Liver (tissue), 9 donors: ENCODE results near the gene NCOA3. TPM values are rescaled to one million over a fixed set of nuclear protein-coding genes. Genes with fewer than 3 reads are reported as not detected.

ENCODE experiments used
- DNase-seq: peaks from one replicate; pipeline ENCODE4 v3.0.0-alpha.2; 2017; ENCODE audit warnings: low spot score
- H3K27ac ChIP-seq, 2 donors: one replicate each; pipeline ENCODE4 v1.7.0; 2013; ENCODE audit warnings: inconsistent platforms in 2 of 2, low read length in 2 of 2, control low read depth in 1 of 2, low read depth in 1 of 2, mild to moderate bottlenecking in 1 of 2
- H3K27me3 ChIP-seq, 4 donors: one replicate each; pipeline versions ENCODE4 v1.6.1 to v1.7.0; 2013; ENCODE audit warnings: low read length in 3 of 4, inconsistent platforms in 1 of 4, mild to moderate bottlenecking in 1 of 4, moderate library complexity in 1 of 4; ENCODE audit not compliant: control insufficient read depth in 4 of 4, insufficient read depth in 4 of 4
- H3K36me3 ChIP-seq, 4 donors: one replicate each; pipeline versions ENCODE4 v1.6.1 to v1.7.0; 2013; ENCODE audit warnings: low read length in 3 of 4, mild to moderate bottlenecking in 3 of 4, low read depth in 1 of 4, moderate library complexity in 1 of 4; ENCODE audit not compliant: control insufficient read depth in 4 of 4, insufficient read depth in 3 of 4
- H3K4me1 ChIP-seq, 4 donors: one replicate each; pipeline versions ENCODE4 v1.6.1 to v1.7.0; 2013; ENCODE audit warnings: low read length in 3 of 4, mild to moderate bottlenecking in 3 of 4, moderate library complexity in 1 of 4; ENCODE audit not compliant: control insufficient read depth in 4 of 4, insufficient read depth in 4 of 4
- H3K4me3 ChIP-seq, 3 donors: one replicate each; pipeline versions ENCODE4 v1.6.1 to v1.7.0; 2013; ENCODE audit warnings: low read length in 3 of 3, control low read depth in 1 of 3, low read depth in 1 of 3, mild to moderate bottlenecking in 1 of 3
- H3K9ac ChIP-seq, 2 donors: one replicate each; pipeline ENCODE4 v1.7.0; 2013; ENCODE audit warnings: low read length in 2 of 2, mild to moderate bottlenecking in 2 of 2, moderate library complexity in 2 of 2, control low read depth in 1 of 2, low read depth in 1 of 2
- H3K9me3 ChIP-seq, 4 donors: one replicate each; pipeline versions ENCODE4 v1.6.1 to v1.7.0; 2013; ENCODE audit warnings: low read length in 3 of 4; ENCODE audit not compliant: control insufficient read depth in 4 of 4
- GABPA ChIP-seq, 2 donors: IDR thresholded peaks in 1 of 2; conservative IDR thresholded peaks in 1 of 2; 2 replicates each; pipeline ENCODE4 v1.6.1; 2016; ENCODE audit warnings: antibody characterized with exemption in 2 of 2, mild to moderate bottlenecking in 1 of 2, moderate library complexity in 1 of 2
- HNF4A ChIP-seq, 2 donors: conservative IDR thresholded peaks; 2 replicates each; pipeline ENCODE4 v1.6.1; 2016; ENCODE audit warnings: antibody characterized with exemption in 2 of 2, mild to moderate bottlenecking in 2 of 2
- HNF4G ChIP-seq: IDR thresholded peaks from 2 replicates; pipeline ENCODE4 v1.6.1; 2016; ENCODE audit warnings: antibody characterized with exemption
- JUND ChIP-seq, 2 donors: IDR thresholded peaks; 2 replicates each; pipeline ENCODE4 v1.6.1; 2016; ENCODE audit warnings: antibody characterized with exemption in 2 of 2
- NR2F2 ChIP-seq: IDR thresholded peaks from 2 replicates; pipeline ENCODE4 v1.6.1; 2016; ENCODE audit warnings: antibody characterized with exemption
- RAD21 ChIP-seq, 2 donors: IDR thresholded peaks; 2 replicates each; pipeline ENCODE4 v1.6.1; 2016; ENCODE audit warnings: antibody characterized with exemption in 2 of 2, mild to moderate bottlenecking in 2 of 2
- RXRA ChIP-seq, 2 donors: IDR thresholded peaks; 2 replicates each; pipeline ENCODE4 v1.6.1; 2017 to 2018; ENCODE audit warnings: antibody characterized with exemption in 2 of 2, mild to moderate bottlenecking in 1 of 2
- SP1 ChIP-seq: IDR thresholded peaks from 2 replicates; pipeline ENCODE4 v1.6.1; 2018; ENCODE audit warnings: antibody characterized with exemption, mild to moderate bottlenecking
- TAF1 ChIP-seq: conservative IDR thresholded peaks from 2 replicates; pipeline ENCODE4 v1.6.1; 2016; ENCODE audit warnings: antibody characterized with exemption, mild to moderate bottlenecking
- WGBS: extraction: QIAGEN DNeasy Blood & Tissue Kit; methylation state at CpG from one replicate; pipeline ENCODE4 v1.1.7; 2013; 5-methylcytosine and 5-hydroxymethylcytosine counted together
- polyA plus RNA-seq, 2 donors: library from polyadenylated mRNA; stranded (reverse) in 1 of 2; unstranded in 1 of 2; fragments of 200-250 nt in 1 of 2; fragments of >200 nt in 1 of 2; fragmentation: Nextera tagmentation in 1 of 2; extraction: Ambion mirVana in 1 of 2; gene quantifications; one replicate each; pipeline versions ENCODE4 v1.2.1 to v1.2.3, GENCODE V29; 2013 to 2015
- total RNA-seq, 2 donors: library from RNA; depleted of rRNA; stranded (reverse); fragments of >200 nt; gene quantifications; one replicate each; pipeline ENCODE4 v1.2.3, GENCODE V29; 2014
- TF ChIP-seq, protein P1 (sequence below): IDR thresholded peaks from 2 replicates; pipeline ENCODE4 v1.6.1; 2016; ENCODE audit warnings: antibody characterized with exemption, mild to moderate bottlenecking
- TF ChIP-seq, protein P2 (sequence below): IDR thresholded peaks from 2 replicates; pipeline ENCODE4 v1.6.1; 2016; ENCODE audit warnings: antibody characterized with exemption
- TF ChIP-seq, protein P3 (sequence below): fragments of 150-350 bp; IDR thresholded peaks from 2 replicates; pipeline ENCODE4 v1.5.1; 2017; ENCODE audit warnings: improper control_type of control experiment, low read depth, low read length; ENCODE audit not compliant: missing input control
- TF ChIP-seq, protein P4 (sequence below): IDR thresholded peaks from 2 replicates; pipeline ENCODE4 v1.6.1; 2016; ENCODE audit warnings: antibody characterized with exemption
- donor health status: healthy.
- donor health status: healthy.
- donor health status: healthy.
- donor health status: healthy.
- donor health status: healthy.

NCOA3 gene
- total and polyA plus RNA-seq, 4 donors = 3.8 to 18.2 (median 8.9) TPM

DNA sequence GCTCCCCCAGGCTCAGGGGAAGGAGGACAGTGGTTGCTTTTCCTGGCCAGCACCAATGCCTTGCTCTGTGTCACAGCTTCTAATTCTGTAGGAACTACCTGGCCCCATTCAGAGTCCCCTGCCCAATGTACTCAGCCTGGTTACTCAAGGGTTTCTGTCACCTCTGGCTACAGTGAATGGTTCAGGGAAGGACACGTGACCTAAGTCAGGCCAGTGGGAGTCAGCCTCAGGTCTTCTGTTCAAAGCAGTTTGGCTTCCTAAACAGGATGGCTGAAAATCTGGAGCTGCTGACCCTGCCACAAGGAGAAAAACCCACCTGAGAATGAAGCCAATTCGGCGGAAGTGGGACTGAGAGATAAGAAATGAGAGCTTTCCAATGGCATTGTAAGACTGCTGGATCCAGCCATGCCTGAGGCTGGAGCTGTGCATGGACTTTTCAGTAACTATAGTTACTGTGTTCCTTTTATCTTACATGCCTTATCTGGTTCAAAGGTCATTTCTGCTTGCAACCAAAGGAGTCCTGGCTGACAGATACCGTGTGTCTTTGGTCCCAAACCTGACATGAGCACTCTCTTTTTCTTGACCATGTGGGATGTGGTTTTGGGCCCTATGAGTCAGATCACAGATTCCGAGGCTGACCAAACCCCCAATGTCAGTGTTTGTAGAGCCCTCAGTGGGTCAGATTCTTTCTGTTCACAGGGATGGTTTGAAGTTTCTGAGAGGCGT, 179.3 kb downstream of the NCOA3 start:
- H3K9ac ChIP-seq = no peak overlapping the region
- peaks cover 0 to 3% (median 1%) of the 10 kb centered on the region in 4 donors for H3K4me1 ChIP-seq
- H3K4me3 ChIP-seq = no peak overlapping the region
- H3K27me3 ChIP-seq = no peaks in the 10 kb centered on the region
- no peak overlapping the region for H3K27ac ChIP-seq
- 82% methylated on average over 6 of the region's 6 CpGs for WGBS
- no peaks in the 10 kb centered on the region for H3K9me3 ChIP-seq
- no peaks in the 10 kb centered on the region for H3K36me3 ChIP-seq
- TF ChIP-seq HNF4A (conservative IDR thresholded peaks at IDR 0.05) = peak; percentile 7 to 20
- no peak for TF ChIP-seq NR2F2
- no peak for TF ChIP-seq SP1
- TF ChIP-seq, protein P1, sequence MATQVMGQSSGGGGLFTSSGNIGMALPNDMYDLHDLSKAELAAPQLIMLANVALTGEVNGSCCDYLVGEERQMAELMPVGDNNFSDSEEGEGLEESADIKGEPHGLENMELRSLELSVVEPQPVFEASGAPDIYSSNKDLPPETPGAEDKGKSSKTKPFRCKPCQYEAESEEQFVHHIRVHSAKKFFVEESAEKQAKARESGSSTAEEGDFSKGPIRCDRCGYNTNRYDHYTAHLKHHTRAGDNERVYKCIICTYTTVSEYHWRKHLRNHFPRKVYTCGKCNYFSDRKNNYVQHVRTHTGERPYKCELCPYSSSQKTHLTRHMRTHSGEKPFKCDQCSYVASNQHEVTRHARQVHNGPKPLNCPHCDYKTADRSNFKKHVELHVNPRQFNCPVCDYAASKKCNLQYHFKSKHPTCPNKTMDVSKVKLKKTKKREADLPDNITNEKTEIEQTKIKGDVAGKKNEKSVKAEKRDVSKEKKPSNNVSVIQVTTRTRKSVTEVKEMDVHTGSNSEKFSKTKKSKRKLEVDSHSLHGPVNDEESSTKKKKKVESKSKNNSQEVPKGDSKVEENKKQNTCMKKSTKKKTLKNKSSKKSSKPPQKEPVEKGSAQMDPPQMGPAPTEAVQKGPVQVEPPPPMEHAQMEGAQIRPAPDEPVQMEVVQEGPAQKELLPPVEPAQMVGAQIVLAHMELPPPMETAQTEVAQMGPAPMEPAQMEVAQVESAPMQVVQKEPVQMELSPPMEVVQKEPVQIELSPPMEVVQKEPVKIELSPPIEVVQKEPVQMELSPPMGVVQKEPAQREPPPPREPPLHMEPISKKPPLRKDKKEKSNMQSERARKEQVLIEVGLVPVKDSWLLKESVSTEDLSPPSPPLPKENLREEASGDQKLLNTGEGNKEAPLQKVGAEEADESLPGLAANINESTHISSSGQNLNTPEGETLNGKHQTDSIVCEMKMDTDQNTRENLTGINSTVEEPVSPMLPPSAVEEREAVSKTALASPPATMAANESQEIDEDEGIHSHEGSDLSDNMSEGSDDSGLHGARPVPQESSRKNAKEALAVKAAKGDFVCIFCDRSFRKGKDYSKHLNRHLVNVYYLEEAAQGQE = no peak
- DNase-seq = no peak

DNA sequence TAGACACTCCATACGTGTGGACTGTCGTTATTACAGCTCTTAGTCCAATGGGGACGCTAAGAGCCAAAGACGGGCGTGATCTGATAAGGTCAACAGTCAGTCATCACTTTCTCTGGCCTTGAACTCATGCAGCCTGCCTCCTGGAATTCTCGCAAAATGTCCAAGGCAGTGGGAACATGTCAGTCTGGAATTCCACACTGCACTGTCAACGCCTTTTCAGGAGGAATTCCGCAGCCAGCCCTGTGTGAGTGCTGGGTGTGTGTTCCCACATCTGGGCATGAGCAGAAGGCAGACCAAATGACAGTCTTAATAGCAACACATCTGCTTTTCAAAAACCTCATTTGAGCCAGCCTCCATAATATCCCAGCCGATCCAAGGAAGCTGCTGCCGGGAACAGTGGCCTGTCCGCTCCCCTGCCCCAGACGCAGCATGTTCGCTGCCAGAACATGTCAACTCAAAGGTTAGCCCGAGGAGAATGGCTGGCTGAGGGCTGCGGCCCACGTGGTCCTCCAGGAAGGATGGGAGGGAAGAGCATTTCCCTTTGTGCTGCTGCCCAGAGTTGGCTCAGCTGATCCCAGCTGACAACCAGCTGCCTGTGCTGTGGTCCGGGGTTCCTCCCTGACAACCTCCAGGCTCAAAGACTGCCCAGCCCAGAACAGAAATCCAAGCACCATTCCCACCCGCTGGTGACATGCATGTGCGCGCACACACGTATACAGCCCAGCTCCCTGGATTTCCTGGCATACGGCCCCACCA, 180.5 kb downstream of the NCOA3 start:
- WGBS = 73% methylated on average over 22 of the region's 22 CpGs
- TF ChIP-seq HNF4A (conservative IDR thresholded peaks at IDR 0.05) (no peak), RXRA (IDR thresholded peaks at IDR 0.05) (no peak), RAD21 (IDR thresholded peaks at IDR 0.05) (peak in 1 of 2 donors; percentile 21), NR2F2 (peak; percentile 69)
- TF ChIP-seq, protein P2, sequence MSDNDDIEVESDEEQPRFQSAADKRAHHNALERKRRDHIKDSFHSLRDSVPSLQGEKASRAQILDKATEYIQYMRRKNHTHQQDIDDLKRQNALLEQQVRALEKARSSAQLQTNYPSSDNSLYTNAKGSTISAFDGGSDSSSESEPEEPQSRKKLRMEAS = no peak
- no peaks in the 10 kb centered on the region for H3K36me3 ChIP-seq
- peaks cover 0 to 3% (median 1%) of the 10 kb centered on the region in 4 donors for H3K4me1 ChIP-seq
- no peak overlapping the region for H3K4me3 ChIP-seq
- H3K27me3 ChIP-seq = no peaks in the 10 kb centered on the region
- no peak for DNase-seq
- no peaks in the 10 kb centered on the region for H3K9me3 ChIP-seq
- H3K9ac ChIP-seq = no peak overlapping the region
- no peak overlapping the region for H3K27ac ChIP-seq

DNA sequence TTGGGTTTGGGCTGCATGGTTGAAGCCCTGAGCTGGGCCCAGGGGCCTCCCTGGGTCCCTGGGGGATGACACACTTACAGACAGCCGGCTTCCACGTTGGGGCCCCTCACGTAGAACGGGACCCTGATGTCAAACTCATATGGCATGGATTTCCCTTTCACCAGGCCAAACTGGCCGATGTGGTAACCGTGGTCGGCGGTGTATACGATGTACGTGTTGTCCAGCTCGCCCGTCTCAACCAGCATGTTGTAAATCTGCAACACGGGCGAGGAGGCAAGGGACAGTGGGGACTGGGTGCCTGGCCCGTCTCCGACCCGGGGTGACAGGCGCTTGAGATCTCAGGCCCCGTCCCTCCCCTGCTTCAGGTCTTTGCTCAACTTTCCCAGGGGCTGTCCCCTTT, 181.2 kb downstream of the NCOA3 start:
- no peaks in the 10 kb centered on the region for H3K27me3 ChIP-seq
- H3K36me3 ChIP-seq = no peaks in the 10 kb centered on the region
- DNase-seq = no peak
- 94% methylated on average over 19 of the region's 19 CpGs for WGBS
- H3K4me1 ChIP-seq = peaks cover 0 to 3% (median 1%) of the 10 kb centered on the region in 4 donors
- no peaks in the 10 kb centered on the region for H3K9me3 ChIP-seq
- H3K9ac ChIP-seq = no peak overlapping the region
- no peak overlapping the region for H3K4me3 ChIP-seq
- H3K27ac ChIP-seq = no peak overlapping the region
- TF ChIP-seq, protein P1 = no peak
- TF ChIP-seq RXRA (IDR thresholded peaks at IDR 0.05) = no peak
- TF ChIP-seq, protein P3, sequence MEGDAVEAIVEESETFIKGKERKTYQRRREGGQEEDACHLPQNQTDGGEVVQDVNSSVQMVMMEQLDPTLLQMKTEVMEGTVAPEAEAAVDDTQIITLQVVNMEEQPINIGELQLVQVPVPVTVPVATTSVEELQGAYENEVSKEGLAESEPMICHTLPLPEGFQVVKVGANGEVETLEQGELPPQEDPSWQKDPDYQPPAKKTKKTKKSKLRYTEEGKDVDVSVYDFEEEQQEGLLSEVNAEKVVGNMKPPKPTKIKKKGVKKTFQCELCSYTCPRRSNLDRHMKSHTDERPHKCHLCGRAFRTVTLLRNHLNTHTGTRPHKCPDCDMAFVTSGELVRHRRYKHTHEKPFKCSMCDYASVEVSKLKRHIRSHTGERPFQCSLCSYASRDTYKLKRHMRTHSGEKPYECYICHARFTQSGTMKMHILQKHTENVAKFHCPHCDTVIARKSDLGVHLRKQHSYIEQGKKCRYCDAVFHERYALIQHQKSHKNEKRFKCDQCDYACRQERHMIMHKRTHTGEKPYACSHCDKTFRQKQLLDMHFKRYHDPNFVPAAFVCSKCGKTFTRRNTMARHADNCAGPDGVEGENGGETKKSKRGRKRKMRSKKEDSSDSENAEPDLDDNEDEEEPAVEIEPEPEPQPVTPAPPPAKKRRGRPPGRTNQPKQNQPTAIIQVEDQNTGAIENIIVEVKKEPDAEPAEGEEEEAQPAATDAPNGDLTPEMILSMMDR = no peak
- TF ChIP-seq HNF4G = no peak
- TF ChIP-seq TAF1 = no peak
- TF ChIP-seq, protein P2 = no peak
- no peak for TF ChIP-seq JUND (IDR thresholded peaks at IDR 0.05)
- TF ChIP-seq GABPA (IDR thresholded peaks at IDR 0.05 in 1 of 2, conservative IDR thresholded peaks at IDR 0.05 in 1 of 2) = no peak
- TF ChIP-seq, protein P4, sequence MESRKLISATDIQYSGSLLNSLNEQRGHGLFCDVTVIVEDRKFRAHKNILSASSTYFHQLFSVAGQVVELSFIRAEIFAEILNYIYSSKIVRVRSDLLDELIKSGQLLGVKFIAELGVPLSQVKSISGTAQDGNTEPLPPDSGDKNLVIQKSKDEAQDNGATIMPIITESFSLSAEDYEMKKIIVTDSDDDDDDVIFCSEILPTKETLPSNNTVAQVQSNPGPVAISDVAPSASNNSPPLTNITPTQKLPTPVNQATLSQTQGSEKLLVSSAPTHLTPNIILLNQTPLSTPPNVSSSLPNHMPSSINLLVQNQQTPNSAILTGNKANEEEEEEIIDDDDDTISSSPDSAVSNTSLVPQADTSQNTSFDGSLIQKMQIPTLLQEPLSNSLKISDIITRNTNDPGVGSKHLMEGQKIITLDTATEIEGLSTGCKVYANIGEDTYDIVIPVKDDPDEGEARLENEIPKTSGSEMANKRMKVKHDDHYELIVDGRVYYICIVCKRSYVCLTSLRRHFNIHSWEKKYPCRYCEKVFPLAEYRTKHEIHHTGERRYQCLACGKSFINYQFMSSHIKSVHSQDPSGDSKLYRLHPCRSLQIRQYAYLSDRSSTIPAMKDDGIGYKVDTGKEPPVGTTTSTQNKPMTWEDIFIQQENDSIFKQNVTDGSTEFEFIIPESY = no peak
- no peak for TF ChIP-seq NR2F2
